H9 (cell line): ENCODE measurements around the gene ANKFY1. TPM values are rescaled to one million over a fixed set of nuclear protein-coding genes. Genes with fewer than 3 reads are reported as not detected.
A peak's percentile ranks its signal among the peaks of the same experiment; 100 is the strongest.

Experiments
- DNase-seq: peaks from one replicate; pipeline ENCODE4 v3.0.0-alpha.2; 2017
- H2AFZ ChIP-seq: one replicate; pipeline ENCODE4 v1.6.1; 2013; ENCODE audit warnings: mild to moderate bottlenecking, low read length, control low read depth, moderate library complexity
- H2AK5ac ChIP-seq: 2 replicates; pipeline ENCODE4 v1.6.1; 2013; ENCODE audit warnings: low read length, control low read depth, mixed read lengths; ENCODE audit not compliant: insufficient read length
- H2BK120ac ChIP-seq: one replicate; pipeline ENCODE4 v1.6.1; 2013; ENCODE audit warnings: low read depth, mild to moderate bottlenecking, low read length, control low read depth, inconsistent platforms; ENCODE audit not compliant: poor library complexity, severe bottlenecking
- H2BK12ac ChIP-seq: 2 replicates; pipeline ENCODE4 v1.6.1; 2013; ENCODE audit warnings: low read length, control low read depth, mixed read lengths, low read depth; ENCODE audit not compliant: insufficient read length
- H2BK15ac ChIP-seq: 2 replicates; pipeline ENCODE4 v1.6.1; 2013; ENCODE audit warnings: low read depth, low read length, control low read depth
- H2BK20ac ChIP-seq: one replicate; pipeline ENCODE4 v1.6.1; 2013; ENCODE audit warnings: low read depth, mild to moderate bottlenecking, low read length, control low read depth, inconsistent platforms; ENCODE audit not compliant: poor library complexity, severe bottlenecking
- H2BK5ac ChIP-seq: 2 replicates; pipeline ENCODE4 v1.6.1; 2013; ENCODE audit warnings: low read length, control low read depth, mixed read lengths; ENCODE audit not compliant: insufficient read length
- H3K14ac ChIP-seq: 2 replicates; pipeline ENCODE4 v1.6.1; 2013; ENCODE audit warnings: low read length, control low read depth; ENCODE audit not compliant: insufficient read depth
- H3K18ac ChIP-seq: 2 replicates; pipeline ENCODE4 v1.6.1; 2013; ENCODE audit warnings: low read depth, mild to moderate bottlenecking, mixed read lengths, low read length, control low read depth; ENCODE audit not compliant: insufficient read length
- H3K23ac ChIP-seq: 2 replicates; pipeline ENCODE4 v1.6.1; 2013; ENCODE audit warnings: low read length, control low read depth, mixed read lengths, low read depth; ENCODE audit not compliant: insufficient read length
- H3K23me2 ChIP-seq: 2 replicates; pipeline ENCODE4 v1.6.1; 2013; ENCODE audit warnings: low read depth, mild to moderate bottlenecking, mixed read lengths, low read length, control low read depth; ENCODE audit not compliant: insufficient read length, poor library complexity, severe bottlenecking
- H3K27ac ChIP-seq: 2 replicates; pipeline ENCODE4 v1.5.1; 2013; ENCODE audit warnings: low read length, control low read depth, mixed read lengths, low read depth; ENCODE audit not compliant: insufficient read length
- H3K27me3 ChIP-seq: 2 replicates; pipeline ENCODE4 v1.6.1; 2013; ENCODE audit warnings: low read length, control low read depth, inconsistent platforms; ENCODE audit not compliant: insufficient read depth
- H3K4ac ChIP-seq: 2 replicates; pipeline ENCODE4 v1.6.1; 2013; ENCODE audit warnings: low read depth, mild to moderate bottlenecking, control low read depth, inconsistent platforms, low read length, moderate library complexity
- H3K4me1 ChIP-seq: 2 replicates; pipeline ENCODE4 v1.6.1; 2013; ENCODE audit warnings: low read length, control low read depth, inconsistent platforms; ENCODE audit not compliant: insufficient read depth
- H3K4me2 ChIP-seq: 2 replicates; pipeline ENCODE4 v1.6.1; 2013; ENCODE audit warnings: low read length, control low read depth, mixed read lengths; ENCODE audit not compliant: insufficient read length, insufficient read depth
- H3K56ac ChIP-seq: 2 replicates; pipeline ENCODE4 v1.6.1; 2013; ENCODE audit warnings: low read depth, mild to moderate bottlenecking, mixed read lengths, low read length, control low read depth; ENCODE audit not compliant: insufficient read length
- H3K79me1 ChIP-seq: 2 replicates; pipeline ENCODE4 v1.6.1; 2013; ENCODE audit warnings: low read depth, mild to moderate bottlenecking, moderate library complexity, low read length, control low read depth, inconsistent platforms; ENCODE audit not compliant: insufficient read depth, poor library complexity, severe bottlenecking
- H3K79me2 ChIP-seq: 2 replicates; pipeline ENCODE4 v1.6.1; 2013; ENCODE audit warnings: low read length, control low read depth, inconsistent platforms; ENCODE audit not compliant: insufficient read depth
- H3K9ac ChIP-seq: 2 replicates; pipeline ENCODE4 v1.6.1; 2013; ENCODE audit warnings: low read length, control low read depth, mixed read lengths; ENCODE audit not compliant: insufficient read length; ENCODE audit errors: extremely low read depth
- H3K9me3 ChIP-seq: one replicate; pipeline ENCODE4 v1.6.1; 2013; ENCODE audit warnings: low read depth, low read length, inconsistent platforms; ENCODE audit not compliant: control insufficient read depth
- H3T11ph ChIP-seq: one replicate; pipeline ENCODE4 v1.6.1; 2013; ENCODE audit warnings: mild to moderate bottlenecking, low read length, control low read depth, inconsistent platforms
- H4K20me1 ChIP-seq: one replicate; pipeline ENCODE4 v1.6.1; 2013; ENCODE audit not compliant: control insufficient read depth, insufficient read length, insufficient read depth
- H4K5ac ChIP-seq: 2 replicates; pipeline ENCODE4 v1.6.1; 2013; ENCODE audit warnings: low read depth, mild to moderate bottlenecking, mixed read lengths, low read length, control low read depth; ENCODE audit not compliant: insufficient read length
- H4K8ac ChIP-seq: replicated peaks from 2 replicates; pipeline ENCODE4 v1.6.1; 2013; ENCODE audit warnings: low read length, control low read depth, mixed read lengths, low read depth; ENCODE audit not compliant: insufficient read length
- H4K91ac ChIP-seq: 2 replicates; pipeline ENCODE4 v1.6.1; 2013; ENCODE audit warnings: low read depth, mild to moderate bottlenecking, moderate library complexity, mixed read lengths, low read length, control low read depth; ENCODE audit not compliant: insufficient read length
- H3K27ac Mint-ChIP-seq, 3 experiments: 2 replicates in 2 of 3; 3 replicates in 1 of 3; pipeline ENCODE4 v1.8.0; 2020 to 2021; ENCODE audit warnings: mixed read lengths in 3 of 3, mild to moderate bottlenecking in 1 of 3, moderate library complexity in 1 of 3
- H3K27me3 Mint-ChIP-seq: 2 replicates; pipeline ENCODE4 v1.8.0; 2021; ENCODE audit warnings: low read depth, mild to moderate bottlenecking, moderate library complexity, mixed read lengths
- H3K36me3 Mint-ChIP-seq, 3 experiments: 2 replicates in 2 of 3; 3 replicates in 1 of 3; pipeline ENCODE4 v1.8.0; 2020 to 2021; ENCODE audit warnings: low read depth in 3 of 3, mixed read lengths in 3 of 3; ENCODE audit not compliant: insufficient read depth in 1 of 3
- H3K4me1 Mint-ChIP-seq, 2 experiments: 2 replicates each; pipeline ENCODE4 v1.8.0; 2020; ENCODE audit warnings: mixed read lengths in 2 of 2
- H3K4me3 Mint-ChIP-seq, 2 experiments: 2 replicates in 1 of 2; 3 replicates in 1 of 2; pipeline ENCODE4 v1.8.0; 2020 to 2021; ENCODE audit warnings: mild to moderate bottlenecking in 2 of 2, mixed read lengths in 2 of 2, moderate library complexity in 1 of 2
- H3K9me3 Mint-ChIP-seq, 2 experiments: 2 replicates in 1 of 2; 3 replicates in 1 of 2; pipeline ENCODE4 v1.8.0; 2020; ENCODE audit warnings: mild to moderate bottlenecking in 2 of 2, mixed read lengths in 2 of 2, moderate library complexity in 1 of 2
- CTCF ChIP-seq: fragments of 200-600 bp; sonication (generic); conservative IDR thresholded peaks from 3 replicates; pipeline ENCODE4 v1.8.0; 2021; ENCODE audit warnings: antibody characterized with exemption, mild to moderate bottlenecking
- WGBS: extraction: QIAGEN DNeasy Blood & Tissue Kit; methylation state at CpG from one replicate; pipeline ENCODE4 v1.1.7; 2013; ENCODE audit warnings: missing lambda C conversion rate, low lambda C conversion rate, mixed read lengths; ENCODE audit not compliant: insufficient read length; ENCODE audit errors: extremely low coverage; 5-methylcytosine and 5-hydroxymethylcytosine counted together
- total RNA-seq: library from RNA; stranded (reverse); gene quantifications from 2 replicates; pipeline ENCODE4 v1.2.1, GENCODE V29; 2021

The ANKFY1 gene
- total RNA-seq, 1 experiment from 2014 or later: 51.9 TPM

GRCh38 chr17:4272972-4273368 is 9.2 kb upstream of the ANKFY1 start:
- Histone ChIP-seq H3K56ac (no peak overlapping the region), H3K4me2 (no peak overlapping the region), H3K9ac (no peak overlapping the region), H3K18ac (no peak overlapping the region), H2BK12ac (no peak overlapping the region), H3K27me3 (no peaks in the 10 kb centered on the region), H3K23me2 (no peaks in the 10 kb centered on the region), H3K27ac (no peak overlapping the region), H2BK5ac (no peak overlapping the region), H4K20me1 (no peaks in the 10 kb centered on the region), H4K8ac (no peak overlapping the region), H3K9me3 (no peaks in the 10 kb centered on the region), H3K14ac (no peak overlapping the region), H3T11ph (no peak overlapping the region), H2AK5ac (no peak overlapping the region), H4K5ac (no peak overlapping the region), H2BK20ac (no peak overlapping the region), H2AFZ (no peak overlapping the region), H4K91ac (no peak overlapping the region), H2BK15ac (no peak overlapping the region), H3K4ac (no peak overlapping the region), H3K23ac (no peak overlapping the region), H3K4me1 (no peaks in the 10 kb centered on the region), H3K79me1 (peaks cover 13% of the 10 kb centered on the region), H3K79me2 (no peaks in the 10 kb centered on the region; the same call in 1 of the 2 replicates), H2BK120ac (no peak overlapping the region)
- no peaks in the 10 kb centered on the region for H3K9me3 Mint-ChIP-seq
- peaks cover 19 to 77% (median 66%) of the 10 kb centered on the region in 3 experiments; a peak in 6 of 7 replicates for H3K36me3 Mint-ChIP-seq
- no CpG with 5 or more reads among the region's 4 CpGs for WGBS
- H3K4me1 Mint-ChIP-seq: peaks cover 11 to 13% of the 10 kb centered on the region in 2 experiments
- no peak for DNase-seq
- TF ChIP-seq CTCF: no peak
- no peak overlapping the region; a peak in 1 of 5 replicates for H3K4me3 Mint-ChIP-seq
- peak overlapping the region in 1 of 3 experiments; percentile 50; a peak in 2 of 7 replicates for H3K27ac Mint-ChIP-seq
- no peaks in the 10 kb centered on the region for H3K27me3 Mint-ChIP-seq
